KG1 (cell line): ENCODE results near the gene ABI3BP.
"Not testable (repeated sequence)": the region's sequence is repeated elsewhere in the genome, so short reads cannot be mapped to it uniquely, and the experiment has no call there.

ENCODE experiments used
- DNase-seq: peaks from one replicate; lab custom pipeline; 2025; lab: John Stamatoyannopoulos, UW

Gene ABI3BP, protein sequence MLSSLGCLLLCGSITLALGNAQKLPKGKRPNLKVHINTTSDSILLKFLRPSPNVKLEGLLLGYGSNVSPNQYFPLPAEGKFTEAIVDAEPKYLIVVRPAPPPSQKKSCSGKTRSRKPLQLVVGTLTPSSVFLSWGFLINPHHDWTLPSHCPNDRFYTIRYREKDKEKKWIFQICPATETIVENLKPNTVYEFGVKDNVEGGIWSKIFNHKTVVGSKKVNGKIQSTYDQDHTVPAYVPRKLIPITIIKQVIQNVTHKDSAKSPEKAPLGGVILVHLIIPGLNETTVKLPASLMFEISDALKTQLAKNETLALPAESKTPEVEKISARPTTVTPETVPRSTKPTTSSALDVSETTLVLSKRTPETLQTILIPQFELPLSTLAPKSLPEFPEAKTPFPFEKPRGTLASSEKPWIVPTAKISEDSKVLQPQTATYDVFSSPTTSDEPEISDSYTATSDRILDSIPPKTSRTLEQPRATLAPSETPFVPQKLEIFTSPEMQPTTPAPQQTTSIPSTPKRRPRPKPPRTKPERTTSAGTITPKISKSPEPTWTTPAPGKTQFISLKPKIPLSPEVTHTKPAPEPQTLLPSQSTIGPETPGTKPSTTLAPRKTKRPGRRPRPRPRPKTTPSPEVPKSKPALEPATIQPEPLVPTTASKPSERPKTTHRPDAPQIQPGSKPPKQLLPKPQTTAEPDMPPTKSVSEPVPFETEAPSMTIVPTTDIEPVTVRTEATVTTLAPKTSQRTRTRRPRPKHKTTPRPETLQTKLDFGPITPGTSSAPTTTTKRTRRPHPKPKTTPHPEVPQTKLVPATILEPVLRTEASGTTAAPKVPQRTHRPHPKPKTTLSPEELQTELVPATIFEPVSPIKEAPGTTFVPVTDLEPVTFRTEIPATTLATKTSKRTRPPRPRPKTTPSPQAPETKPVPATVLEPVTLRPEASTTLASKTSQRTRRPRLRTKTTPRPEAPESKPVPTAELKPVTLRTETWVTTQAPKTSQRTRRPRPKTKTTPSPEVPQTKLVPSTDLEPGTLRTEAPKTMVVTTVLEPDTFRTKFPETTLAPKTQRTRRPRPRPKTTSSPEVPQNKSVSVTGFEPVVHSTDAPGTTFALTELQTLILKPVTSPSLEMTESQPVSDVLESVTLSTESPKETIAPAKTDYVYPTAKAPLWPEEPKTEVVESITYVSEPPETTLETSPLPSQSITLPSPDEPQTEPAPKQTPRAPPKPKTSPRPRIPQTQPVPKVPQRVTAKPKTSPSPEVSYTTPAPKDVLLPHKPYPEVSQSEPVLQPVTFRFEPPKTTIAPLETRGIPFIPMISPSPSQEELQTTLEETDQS (N-terminal part only)

DNA sequence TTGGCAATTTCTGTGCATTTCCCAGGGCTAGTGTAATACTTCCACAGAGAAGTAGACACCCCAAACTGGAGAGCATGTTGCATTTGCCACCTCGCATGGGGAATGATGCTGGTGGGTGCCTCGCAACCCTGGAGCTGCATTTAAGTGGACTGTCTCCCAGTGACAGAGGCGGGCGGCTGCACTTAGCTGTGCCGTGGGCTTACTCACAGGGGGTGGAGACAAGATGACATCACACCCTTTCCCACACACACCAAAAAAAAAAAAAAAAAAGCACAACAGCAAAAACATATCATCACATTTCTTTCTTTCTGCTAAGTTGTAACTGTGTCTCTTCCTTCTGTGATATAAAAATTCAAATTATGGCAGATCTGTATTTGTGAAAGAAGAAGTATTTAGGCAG is at the start of gene ABI3BP:
TSS of gene ABI3BP (minus strand) at position 113 of the 400 bp plus-strand sequence. CDS start at position 76, 37 bp downstream.
- no peak for DNase-seq

DNA sequence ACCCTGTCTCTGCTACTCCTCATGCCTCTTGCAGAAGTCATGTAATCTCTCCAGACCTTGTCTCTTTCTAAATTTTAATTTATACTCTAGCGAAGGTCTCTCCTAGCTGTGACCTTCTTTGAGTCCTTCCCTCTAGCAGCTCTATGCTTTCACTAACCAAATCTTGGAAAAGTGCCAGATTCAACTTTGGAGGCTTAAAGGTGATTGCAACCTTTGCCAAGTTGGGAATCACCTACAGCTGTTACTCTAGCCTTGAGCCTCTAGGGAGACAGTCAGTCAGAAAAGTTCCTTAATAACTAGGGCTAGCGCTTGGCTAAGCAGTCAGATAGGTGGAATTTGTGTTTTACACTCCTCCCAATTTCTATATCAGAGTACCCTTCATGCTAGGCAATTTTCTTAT is 46.1 kb upstream of the ABI3BP start:
- DNase-seq = no peak

DNA sequence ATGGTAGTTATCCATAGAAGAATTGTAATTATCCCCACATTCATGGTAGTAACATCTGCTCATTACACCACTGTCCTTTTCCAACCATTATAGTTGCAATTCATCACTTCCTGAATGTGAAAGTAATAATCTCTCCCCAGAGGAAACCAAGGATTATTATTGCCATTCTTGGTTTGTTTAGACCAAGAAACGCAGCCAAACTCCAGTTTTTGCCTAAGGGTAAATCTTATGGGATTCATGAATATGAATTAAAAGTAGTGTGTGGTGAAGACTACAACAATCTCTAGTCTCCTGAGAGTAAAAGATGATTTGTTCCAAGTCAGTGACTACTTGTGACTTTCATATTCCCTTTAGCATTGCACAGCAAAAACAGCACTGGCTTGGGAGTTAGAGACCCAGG is 45.7 kb upstream of the ABI3BP start:
- DNase-seq = no peak

DNA sequence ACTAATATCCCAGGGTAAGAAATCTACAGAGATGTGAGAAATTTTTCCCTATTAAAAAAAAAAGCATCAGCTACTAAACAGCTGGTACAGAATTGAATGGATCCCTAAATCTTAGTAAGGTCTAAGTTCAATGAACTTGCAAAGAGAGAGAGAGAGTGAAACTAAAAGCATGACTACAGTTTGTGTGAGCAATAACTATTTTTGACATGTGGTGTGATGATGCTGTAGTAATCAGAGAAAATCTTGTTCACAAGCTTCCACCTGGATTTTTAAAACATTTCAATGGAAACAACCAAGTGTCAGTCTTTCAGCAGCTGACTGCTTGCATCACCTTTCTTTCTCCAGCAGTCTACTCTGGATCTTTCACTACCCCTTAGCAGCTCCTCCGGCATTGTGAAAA is 45.2 kb upstream of the ABI3BP start:
- DNase-seq = no peak

DNA sequence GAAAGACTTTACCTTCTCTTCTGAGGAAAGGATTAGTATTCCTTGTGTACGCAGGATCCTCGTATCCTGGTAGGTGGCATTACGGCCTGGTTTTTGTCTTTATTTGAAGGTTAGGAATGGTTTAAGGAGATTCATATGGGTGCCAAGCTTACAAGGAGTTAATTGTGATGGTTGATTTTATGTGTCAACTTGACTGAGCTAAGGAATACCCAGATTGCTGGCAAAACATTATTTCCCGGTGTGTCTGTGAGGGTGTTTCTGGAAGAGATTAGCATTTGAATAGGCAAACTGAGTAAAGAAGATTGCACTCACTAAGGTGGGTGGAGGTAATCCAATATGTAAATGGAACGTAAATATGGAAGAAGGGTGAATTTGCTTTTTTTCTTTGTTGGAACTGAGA is 44.4 kb upstream of the ABI3BP start:
- no peak for DNase-seq

DNA sequence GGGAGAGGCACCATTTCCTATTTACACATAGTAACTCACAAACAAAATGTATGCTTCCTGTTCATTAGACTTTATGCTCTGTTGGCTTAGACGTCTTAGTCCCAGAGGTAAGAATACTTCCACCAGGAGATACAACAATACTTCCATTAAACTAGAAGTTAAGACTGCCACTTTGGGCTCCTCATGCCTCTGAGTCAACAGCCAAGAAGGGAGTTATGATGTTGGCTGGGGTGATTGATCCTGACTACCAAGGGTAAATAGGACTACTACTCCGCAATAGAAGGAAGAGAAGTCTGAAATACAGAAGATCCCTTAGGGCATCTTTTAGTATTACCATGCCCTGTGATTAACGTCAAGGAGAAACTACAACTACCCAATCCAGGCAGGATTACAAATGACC is 43.5 kb upstream of the ABI3BP start:
- no peak for DNase-seq

DNA sequence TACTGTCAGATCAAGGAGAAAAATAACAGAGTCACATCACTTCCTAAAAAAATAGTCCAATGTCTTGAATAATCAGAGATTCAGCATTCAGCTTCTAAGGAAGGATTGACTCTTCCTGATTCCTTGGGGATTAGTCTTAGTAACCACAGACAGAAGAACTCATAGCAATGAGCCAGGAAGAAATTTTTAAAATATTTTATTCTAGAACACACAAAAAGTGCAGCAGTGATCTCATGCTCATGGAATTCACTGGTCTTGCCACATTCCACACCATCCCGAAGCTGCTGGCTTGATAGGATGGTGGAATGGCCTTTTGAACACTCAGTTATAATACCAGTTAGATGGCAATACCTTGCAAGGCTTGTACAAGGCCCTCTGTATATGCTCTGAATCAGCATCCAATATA is 43.0 kb upstream of the ABI3BP start:
- no peak for DNase-seq

DNA sequence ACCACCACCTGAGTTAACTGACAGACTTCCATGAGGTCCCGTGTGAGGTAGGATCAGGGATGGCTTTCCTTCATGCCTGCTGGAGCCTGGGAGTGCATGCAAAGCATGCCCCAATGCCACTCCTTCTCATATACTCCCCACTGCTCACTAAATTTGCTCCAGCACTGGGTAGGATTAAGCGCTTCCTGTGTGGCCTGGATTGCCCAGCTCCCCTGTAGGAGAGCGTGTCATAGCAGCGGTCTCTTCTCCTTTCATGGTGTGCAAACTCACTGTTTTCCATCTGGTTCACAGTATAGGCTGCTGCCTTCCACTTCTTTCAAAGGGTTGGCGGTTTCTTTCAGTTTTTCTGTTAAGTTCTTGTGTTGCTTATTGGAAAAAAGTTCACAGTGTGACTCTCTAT is 34.1 kb upstream of the ABI3BP start:
- DNase-seq = no peak

DNA sequence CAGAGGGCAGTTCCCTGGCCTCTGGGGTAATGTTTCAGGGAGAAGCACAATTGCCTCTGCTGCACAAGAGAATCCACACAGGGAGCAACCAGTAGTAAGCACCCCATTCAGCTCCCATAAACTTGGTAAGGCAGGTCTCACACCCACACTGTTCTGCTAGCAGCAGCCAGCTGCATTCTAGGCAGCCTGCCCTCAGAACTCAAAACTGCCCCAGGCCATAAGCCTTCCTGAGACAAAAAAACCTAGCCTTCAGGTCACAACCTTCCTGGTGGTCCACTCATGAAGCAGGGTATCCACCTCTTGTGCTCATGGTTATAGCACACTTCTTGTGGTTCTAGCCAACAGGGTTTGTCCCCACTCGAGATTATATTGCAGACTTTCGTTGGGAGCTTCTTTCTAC is 33.7 kb upstream of the ABI3BP start:
- DNase-seq = no peak

DNA sequence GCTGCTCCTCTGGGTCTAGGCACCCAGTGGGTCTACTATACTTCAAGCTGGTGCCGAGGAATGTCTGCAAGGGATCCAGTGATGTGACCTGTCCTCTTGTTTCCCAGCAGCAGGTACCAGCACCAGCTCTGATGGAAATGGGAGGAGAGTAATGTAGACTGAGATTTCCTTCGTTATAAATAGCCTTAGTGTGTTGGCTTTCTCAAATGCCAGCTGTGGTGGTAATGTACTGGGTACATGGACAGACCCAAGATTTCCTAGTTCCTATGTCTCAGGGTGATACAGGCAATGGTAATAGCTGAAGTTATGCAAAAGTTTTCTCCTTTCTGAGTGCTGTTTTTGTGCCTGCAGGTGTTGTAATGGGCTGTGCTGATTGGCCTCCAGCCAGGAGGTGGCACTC is 33.0 kb upstream of the ABI3BP start:
- DNase-seq = no peak

DNA sequence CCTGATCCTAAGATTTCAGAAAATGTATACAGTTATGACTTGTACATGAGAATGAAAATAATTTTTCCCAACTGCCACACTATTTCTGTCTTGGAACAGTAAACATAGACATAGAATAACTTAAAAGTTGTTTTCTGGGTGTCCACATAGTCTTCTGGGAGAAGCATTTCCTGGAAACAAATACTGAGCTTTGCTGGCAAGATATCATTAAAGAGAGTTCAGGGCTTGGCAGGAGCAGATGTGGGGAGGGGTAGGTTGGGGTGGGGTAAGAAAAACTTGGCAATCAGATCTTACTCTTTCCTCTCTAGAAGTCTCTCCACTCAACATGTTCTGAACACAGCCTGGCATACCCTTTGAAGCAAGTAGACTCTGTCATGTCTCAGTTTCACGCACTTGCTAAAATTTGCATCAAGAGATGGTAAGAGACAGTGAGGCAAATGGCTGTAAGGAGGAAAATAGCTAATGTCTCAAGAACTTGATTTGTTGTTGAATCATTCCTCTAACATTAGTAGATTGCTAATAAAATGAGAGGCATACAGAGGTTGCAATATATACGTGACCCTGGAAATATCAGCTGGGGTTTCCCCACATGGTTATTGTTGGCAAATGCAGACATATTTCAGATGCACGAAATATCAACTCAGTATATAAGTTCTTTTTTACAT is 27.3 kb upstream of the ABI3BP start:
- no peak for DNase-seq

DNA sequence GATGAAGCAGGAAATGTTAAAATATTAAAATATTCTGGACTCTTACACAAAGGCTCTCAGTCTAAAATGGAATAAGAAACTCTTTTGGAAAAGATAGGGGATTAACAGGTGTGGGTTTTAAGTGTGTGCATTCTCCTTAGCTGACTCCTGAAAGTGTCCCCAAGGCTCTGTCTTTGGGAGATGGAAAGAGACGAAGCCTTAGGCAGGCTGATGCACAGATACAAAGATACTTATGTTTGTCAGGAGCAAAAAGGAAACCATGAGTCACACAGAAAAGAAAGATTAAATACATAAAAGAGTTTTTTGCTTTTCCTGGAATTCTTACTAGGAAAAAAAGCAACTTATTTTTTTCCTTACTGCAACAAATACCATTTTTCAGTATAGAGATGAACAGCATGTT is 23.8 kb upstream of the ABI3BP start:
- DNase-seq = no peak

DNA sequence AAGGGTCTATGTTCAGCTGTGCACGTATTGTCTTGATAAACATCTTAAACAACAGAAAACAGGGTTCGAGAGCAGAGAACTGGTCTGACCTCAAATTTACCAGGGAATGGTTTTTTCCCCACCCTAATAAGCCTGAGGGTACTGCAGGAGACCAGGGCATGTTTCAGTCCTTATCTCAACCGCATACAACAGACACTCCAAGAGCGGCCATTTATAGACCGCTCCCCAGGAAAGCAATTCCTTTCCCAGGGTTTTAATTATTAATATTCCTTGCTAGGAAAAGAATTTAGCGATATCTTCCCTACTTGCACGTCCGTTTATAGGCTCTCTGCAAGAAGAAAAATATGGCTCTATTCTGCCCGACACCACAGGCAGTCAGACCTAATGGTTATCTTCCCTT is 19.1 kb upstream of the ABI3BP start:
- DNase-seq = not testable (repeated sequence)

DNA sequence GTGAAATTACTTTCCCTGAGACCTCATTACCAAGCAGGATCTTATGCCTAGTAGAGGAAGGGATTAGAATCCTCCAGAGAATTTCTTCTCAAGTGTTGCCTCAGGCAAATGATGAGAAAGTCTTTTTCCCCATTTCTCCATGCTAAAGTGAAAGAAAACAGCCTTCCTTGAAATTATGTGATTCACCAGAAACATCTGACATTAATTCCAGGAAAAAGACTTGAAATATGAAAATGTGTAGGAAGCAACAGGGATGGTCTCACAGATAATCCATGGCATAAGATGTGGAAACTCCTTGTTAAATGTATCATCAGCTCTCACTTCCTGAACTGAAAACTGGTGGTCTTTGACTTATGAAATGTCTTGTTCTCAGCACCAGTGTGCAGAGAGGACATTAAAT is 17.9 kb upstream of the ABI3BP start:
- no peak for DNase-seq

DNA sequence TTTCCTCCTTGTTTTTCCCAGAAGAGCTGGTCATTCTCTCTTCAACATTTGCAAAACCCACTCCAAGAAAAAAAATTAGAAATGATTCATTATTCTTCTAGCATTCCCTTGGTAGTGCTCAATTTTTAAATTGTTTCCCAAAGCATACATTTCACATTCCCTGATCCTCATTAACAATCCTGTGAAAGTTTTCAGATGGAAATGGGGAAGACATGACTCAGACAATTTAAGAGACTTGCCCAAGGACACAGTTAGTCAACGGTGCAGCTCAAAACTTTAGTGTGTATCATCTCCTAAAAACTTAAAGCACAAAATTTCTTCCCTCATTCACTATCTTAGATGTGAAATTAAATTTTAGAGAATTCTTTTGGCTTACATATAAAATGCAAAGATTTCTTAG is 17.1 kb upstream of the ABI3BP start:
- DNase-seq = no peak

DNA sequence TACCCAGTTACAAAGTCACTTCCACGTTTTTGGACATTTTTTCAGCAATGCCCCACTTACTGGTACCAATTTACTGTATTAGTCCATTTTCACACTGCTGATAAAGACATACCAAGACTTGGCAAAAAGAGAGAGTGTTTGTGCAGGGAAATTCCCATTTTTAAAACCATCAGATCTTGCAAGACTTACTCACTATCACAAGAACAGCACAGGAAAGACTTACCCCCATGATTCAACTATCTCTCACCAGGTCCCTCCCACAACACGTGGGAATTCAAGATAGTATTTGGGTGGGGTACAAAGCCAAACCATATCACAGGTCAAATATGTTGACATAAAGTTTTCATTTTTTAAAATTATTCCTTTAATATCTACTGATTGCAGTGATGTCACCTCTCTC is 16.2 kb upstream of the ABI3BP start:
- no peak for DNase-seq

DNA sequence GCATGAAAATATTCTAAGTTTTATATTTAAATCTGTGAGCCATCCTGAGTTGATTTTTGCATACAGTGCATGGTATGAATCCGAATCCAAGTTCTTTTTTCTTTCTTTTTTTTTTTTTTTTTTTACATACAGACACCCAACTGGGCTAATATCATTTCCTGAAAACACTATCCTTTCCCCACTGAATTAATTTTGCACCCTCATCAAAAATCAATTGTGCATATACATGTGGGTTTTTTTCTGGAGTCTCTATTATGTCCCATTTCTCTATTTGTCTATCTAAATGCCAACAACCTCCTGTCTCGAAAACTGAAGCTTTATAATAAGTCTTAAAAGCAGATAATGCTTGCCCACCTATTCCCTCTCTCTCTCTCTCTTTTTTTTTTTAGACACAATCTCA is 5.9 kb upstream of the ABI3BP start:
- no peak for DNase-seq

DNA sequence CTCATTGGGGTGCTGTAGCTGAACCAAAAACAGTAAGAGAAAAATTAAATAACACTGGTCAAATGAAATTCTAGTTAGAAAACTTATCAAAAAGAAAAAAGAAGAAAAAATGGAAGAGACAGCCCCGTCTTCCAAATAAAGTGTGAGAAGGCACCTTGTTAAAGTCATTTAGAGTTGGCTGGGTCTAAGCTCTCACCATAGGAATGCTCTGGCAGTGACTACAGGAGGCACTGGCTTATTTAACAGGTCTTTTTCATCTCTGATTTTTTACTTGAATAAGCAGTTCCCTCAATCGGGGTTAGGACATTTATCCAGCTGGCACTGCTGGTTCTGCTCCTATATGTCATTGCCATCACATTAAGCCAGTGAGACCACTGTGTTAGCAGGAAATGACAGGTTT is 1.6 kb upstream of the ABI3BP start:
- DNase-seq = no peak

DNA sequence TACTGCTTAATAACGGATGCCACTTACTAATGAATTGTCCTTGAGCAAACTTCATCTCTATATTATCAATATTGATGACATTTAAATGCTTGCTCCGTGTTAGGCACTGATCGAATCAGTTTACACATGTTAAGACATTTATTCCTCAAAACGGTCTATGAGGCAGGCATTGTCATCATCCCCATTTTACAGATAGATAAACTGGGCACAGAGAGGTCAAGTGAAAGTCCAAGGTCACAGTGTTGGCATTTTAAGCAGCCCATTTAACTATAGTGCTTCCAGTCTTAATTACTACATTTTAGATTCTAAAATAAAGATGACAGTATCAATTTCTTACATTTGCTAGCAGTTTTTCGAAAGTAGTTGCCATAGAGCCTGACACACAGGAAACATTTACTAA is 966 bp upstream of the ABI3BP start:
- DNase-seq = no peak

DNA sequence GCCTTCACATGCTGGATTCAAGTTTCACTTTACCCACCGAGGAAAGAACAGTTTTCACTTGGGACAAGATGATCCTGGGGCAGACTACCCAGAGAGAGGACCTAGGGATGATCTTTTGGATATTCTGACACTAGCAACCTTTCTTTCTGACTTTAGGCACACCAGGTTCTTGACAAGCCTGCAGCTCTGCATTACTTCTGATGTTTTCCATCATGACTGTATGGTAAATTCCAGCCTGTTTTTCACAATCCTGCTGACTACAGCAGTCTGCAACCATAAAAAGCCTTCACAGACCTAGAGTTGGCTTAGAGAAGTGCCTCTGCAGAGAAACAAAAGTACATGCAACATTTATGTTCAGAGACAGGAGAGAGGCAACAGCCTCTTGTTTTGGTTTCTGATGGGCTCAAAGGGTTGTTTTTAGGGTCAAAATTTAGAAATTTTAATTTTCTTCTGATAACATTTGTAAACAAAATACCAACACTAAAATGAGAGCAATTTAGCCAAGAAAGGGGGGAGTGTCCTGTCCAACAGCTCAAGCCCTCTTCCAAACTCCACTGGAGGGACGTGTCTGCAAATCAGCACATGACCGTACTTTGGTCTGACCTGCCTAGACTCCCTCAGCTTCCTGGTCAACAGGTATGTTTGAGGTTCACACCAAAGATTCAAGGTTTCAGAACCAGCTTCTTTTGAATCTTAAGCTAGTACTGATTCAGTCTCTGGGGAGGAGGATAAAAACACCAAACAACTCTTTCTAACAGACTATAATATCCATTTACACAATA is 799 bp downstream of the ABI3BP start:
- DNase-seq = no peak

DNA sequence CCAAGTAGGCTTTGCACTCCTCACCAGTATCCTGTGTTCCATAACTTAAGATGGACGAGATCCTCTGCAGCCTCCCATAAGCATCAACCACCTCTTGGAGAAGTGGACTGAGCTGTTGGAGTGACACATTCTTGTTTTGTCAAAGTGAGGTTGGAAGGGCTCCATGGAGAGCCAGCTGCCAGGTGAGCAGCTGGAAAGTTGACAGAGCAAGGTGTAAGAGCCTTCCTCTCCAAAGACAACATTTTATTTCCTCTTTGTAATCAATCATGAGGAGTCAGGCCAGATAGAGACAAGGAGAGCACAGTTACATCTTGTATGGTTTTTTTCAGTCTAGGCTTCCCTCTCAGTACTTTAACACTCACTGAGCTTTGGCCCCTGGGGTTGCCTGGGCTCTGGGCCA is 5.1 kb downstream of the ABI3BP start:
- DNase-seq = no peak
